ENCODE results near the gene ZFAND3. TPM values are rescaled to one million over a fixed set of nuclear protein-coding genes. Genes with fewer than 3 reads are reported as not detected.

The ZFAND3 gene
- total and polyA plus RNA-seq, 2 donors (not counting 3 experiments of a cell fraction or from before 2014, with no cell fraction given): 15.4 to 54.2 TPM

GRCh38 chr6:38192487-38192886 is 373.0 kb downstream of the ZFAND3 start:
- Histone ChIP-seq H3K79me2 (ENCODE audit: control insufficient read depth, insufficient read depth, low read length) (no peaks in the 10 kb centered on the region), H3K27ac (ENCODE audit: insufficient read depth, low read depth, low read length) (no peak overlapping the region), H3K4me1 (ENCODE audit: control insufficient read depth, extremely low read depth, insufficient read depth, low read length) (peaks cover 13% of the 10 kb centered on the region), H3K9me3 (replicated peaks; ENCODE audit: control insufficient read depth, insufficient read depth, low read length) (no peaks in the 10 kb centered on the region), H3K4me2 (ENCODE audit: insufficient read depth, low read length) (no peak overlapping the region), H4K20me1 (replicated peaks; ENCODE audit: control insufficient read depth, extremely low read depth, insufficient read depth, low read length) (no peaks in the 10 kb centered on the region), H3K9ac (replicated peaks; ENCODE audit: extremely low read depth, insufficient read depth, low read length) (no peak overlapping the region), H3K4me3 (replicated peaks in 1 of 3; ENCODE audit: insufficient read depth in 1 of 3, low read depth in 1 of 3, low read length in 3 of 3) (no peak overlapping the region), H3K27me3 (ENCODE audit: control insufficient read depth in 2 of 2, insufficient read depth in 2 of 2, low read length in 2 of 2) (no peaks in the 10 kb centered on the region), H2AFZ (ENCODE audit: low read depth, low read length) (no peak overlapping the region), H3K9me1 (replicated peaks; ENCODE audit: control insufficient read depth, extremely low read depth, insufficient read depth, low read length) (no peaks in the 10 kb centered on the region), H3K36me3 (ENCODE audit: control insufficient read depth in 2 of 2, extremely low read depth in 1 of 2, insufficient read depth in 2 of 2, low read length in 2 of 2) (no peaks in the 10 kb centered on the region)
- TF ChIP-seq POLR2AphosphoS5 (IDR thresholded peaks at IDR 0.05; ENCODE audit: insufficient read depth, low read depth, low read length): no peak
- TF ChIP-seq, protein P1, sequence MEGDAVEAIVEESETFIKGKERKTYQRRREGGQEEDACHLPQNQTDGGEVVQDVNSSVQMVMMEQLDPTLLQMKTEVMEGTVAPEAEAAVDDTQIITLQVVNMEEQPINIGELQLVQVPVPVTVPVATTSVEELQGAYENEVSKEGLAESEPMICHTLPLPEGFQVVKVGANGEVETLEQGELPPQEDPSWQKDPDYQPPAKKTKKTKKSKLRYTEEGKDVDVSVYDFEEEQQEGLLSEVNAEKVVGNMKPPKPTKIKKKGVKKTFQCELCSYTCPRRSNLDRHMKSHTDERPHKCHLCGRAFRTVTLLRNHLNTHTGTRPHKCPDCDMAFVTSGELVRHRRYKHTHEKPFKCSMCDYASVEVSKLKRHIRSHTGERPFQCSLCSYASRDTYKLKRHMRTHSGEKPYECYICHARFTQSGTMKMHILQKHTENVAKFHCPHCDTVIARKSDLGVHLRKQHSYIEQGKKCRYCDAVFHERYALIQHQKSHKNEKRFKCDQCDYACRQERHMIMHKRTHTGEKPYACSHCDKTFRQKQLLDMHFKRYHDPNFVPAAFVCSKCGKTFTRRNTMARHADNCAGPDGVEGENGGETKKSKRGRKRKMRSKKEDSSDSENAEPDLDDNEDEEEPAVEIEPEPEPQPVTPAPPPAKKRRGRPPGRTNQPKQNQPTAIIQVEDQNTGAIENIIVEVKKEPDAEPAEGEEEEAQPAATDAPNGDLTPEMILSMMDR (IDR thresholded peaks at IDR 0.05; ENCODE audit: extremely low read depth in 1 of 2, insufficient read depth in 1 of 2, low read depth in 1 of 2, low read length in 2 of 2): no peak
- no peak for TF ChIP-seq FOS (IDR thresholded peaks at IDR 0.05; ENCODE audit: borderline replicate concordance, insufficient read depth, low read length)
- no peak for TF ChIP-seq MAX (IDR thresholded peaks at IDR 0.05; ENCODE audit: insufficient read depth, insufficient read length)
- no peak for TF ChIP-seq MYC (IDR thresholded peaks at IDR 0.05; ENCODE audit: low read depth, low read length)
- TF ChIP-seq POLR2A (IDR thresholded peaks at IDR 0.05; ENCODE audit: low read depth, low read length): no peak
- TF ChIP-seq GATA2 (IDR thresholded peaks at IDR 0.05; ENCODE audit: insufficient read depth, insufficient read length, low read depth, low read length): no peak
- TF ChIP-seq JUN (IDR thresholded peaks at IDR 0.05; ENCODE audit: borderline replicate concordance, insufficient read depth, insufficient read length, low read depth): no peak
- TF ChIP-seq EZH2 (IDR thresholded peaks at IDR 0.05; ENCODE audit: borderline replicate concordance, low read depth, low read length, severe bottlenecking): no peak
- DNase-seq (ENCODE audit: low read depth, low spot score): no peak
- POLR2A ChIA-PET: no interaction called here
- intact Hi-C loops (cut with micrococcal nuclease) (loop anchor here (2.0 to 10.0 kb wide), 3 partner anchors 38 to 482 kb away; no protein-coding TSS in a partner anchor), dilution Hi-C loops (cut with MboI; ENCODE audit: extremely low pct_ligation_motif_present, low sequenced_read_pairs) (no loop called here)
- CTCF ChIA-PET: interaction anchor here (3.4 kb wide), 1 partner anchor 301 kb away, joined by 11 read pairs; no protein-coding TSS in a partner anchor
- BruUV-seq (replicated peaks): no TSS peak
- no peak for FAIRE-seq
